Neural crest cell (in vitro differentiated cells): ENCODE results near the gene ELFN1. TPM values are rescaled to one million over a fixed set of nuclear protein-coding genes. Genes with fewer than 3 reads are reported as not detected.
"Not testable (repeated sequence)": the region's sequence is repeated elsewhere in the genome, so short reads cannot be mapped to it uniquely, and the experiment has no call there.

Source experiments
- DNase-seq: peaks from one replicate; pipeline ENCODE4 v3.0.0; 2021; ENCODE audit warnings: low read depth, mixed read lengths, low spot score
- H3K27ac Mint-ChIP-seq: one replicate; pipeline ENCODE4 v1.8.0; 2021; ENCODE audit warnings: mild to moderate bottlenecking, mixed read lengths; ENCODE audit not compliant: unreplicated experiment
- H3K27me3 Mint-ChIP-seq: 2 replicates; pipeline ENCODE4 v1.8.0; 2021; ENCODE audit warnings: low read depth, mild to moderate bottlenecking, mixed read lengths
- H3K36me3 Mint-ChIP-seq: 2 replicates; pipeline ENCODE4 v1.8.0; 2021; ENCODE audit warnings: low read depth, mild to moderate bottlenecking, mixed read lengths
- H3K4me1 Mint-ChIP-seq: 2 replicates; pipeline ENCODE4 v1.8.0; 2021; ENCODE audit warnings: mixed read lengths
- H3K4me3 Mint-ChIP-seq: one replicate; pipeline ENCODE4 v1.8.0; 2021; ENCODE audit warnings: mild to moderate bottlenecking, mixed read lengths
- H3K9me3 Mint-ChIP-seq: 2 replicates; pipeline ENCODE4 v1.8.0; 2021; ENCODE audit warnings: mixed read lengths
- CTCF ChIP-seq: fragments of 200-600 bp; sonication (generic); conservative IDR thresholded peaks from 2 replicates; pipeline ENCODE4 v1.5.0; 2021; ENCODE audit warnings: antibody characterized with exemption, mild to moderate bottlenecking
- total RNA-seq: library from RNA; stranded (reverse); gene quantifications from 2 replicates; pipeline ENCODE4 v1.2.1, GENCODE V29; 2021

The ELFN1 gene
- total RNA-seq, 1 donor from 2014 or later = 8.5 TPM

- peaks cover 2% of the 10 kb centered on the region for H3K36me3 Mint-ChIP-seq
- H3K9me3 Mint-ChIP-seq = no peaks in the 10 kb centered on the region
- no peak overlapping the region for H3K4me3 Mint-ChIP-seq
- TF ChIP-seq CTCF = no peak
- H3K4me1 Mint-ChIP-seq = peaks cover 26% of the 10 kb centered on the region
- DNase-seq = no peak
- no peaks in the 10 kb centered on the region for H3K27me3 Mint-ChIP-seq
- H3K27ac Mint-ChIP-seq = peak overlapping the region; percentile 55
Observed at GRCh38 chr7:1715331-1715625, 45.2 kb downstream of the ELFN1 start.

- Mint-ChIP-seq H3K4me1 (peaks cover 26% of the 10 kb centered on the region), H3K4me3 (no peak overlapping the region), H3K27me3 (no peaks in the 10 kb centered on the region), H3K36me3 (peaks cover under 1% of the 10 kb centered on the region), H3K27ac (peak overlapping the region; percentile 55), H3K9me3 (no peaks in the 10 kb centered on the region)
- no peak for TF ChIP-seq CTCF
- DNase-seq = no peak
Observed at GRCh38 chr7:1715671-1716074, 45.6 kb downstream of the ELFN1 start.

- Mint-ChIP-seq H3K36me3 (no peaks in the 10 kb centered on the region), H3K27me3 (no peaks in the 10 kb centered on the region), H3K4me3 (no peak overlapping the region), H3K4me1 (peaks cover 26% of the 10 kb centered on the region), H3K27ac (no peak overlapping the region), H3K9me3 (no peaks in the 10 kb centered on the region)
- no peak for DNase-seq
- no peak for TF ChIP-seq CTCF
Observed at GRCh38 chr7:1716263-1717094, 46.4 kb downstream of the ELFN1 start.

- Mint-ChIP-seq H3K4me3 (no peak overlapping the region), H3K36me3 (no peaks in the 10 kb centered on the region), H3K4me1 (peaks cover 26% of the 10 kb centered on the region), H3K9me3 (no peaks in the 10 kb centered on the region), H3K27ac (no peak overlapping the region), H3K27me3 (no peaks in the 10 kb centered on the region)
- no peak for DNase-seq
- TF ChIP-seq CTCF = no peak
Observed at GRCh38 chr7:1717095-1717483, 47.0 kb downstream of the ELFN1 start.

- Mint-ChIP-seq H3K36me3 (no peaks in the 10 kb centered on the region), H3K9me3 (no peaks in the 10 kb centered on the region), H3K4me1 (peaks cover 22% of the 10 kb centered on the region), H3K27ac (no peak overlapping the region), H3K4me3 (no peak overlapping the region), H3K27me3 (no peaks in the 10 kb centered on the region)
- TF ChIP-seq CTCF = no peak
- DNase-seq = no peak
Observed at GRCh38 chr7:1717903-1718676, 48.0 kb downstream of the ELFN1 start.

GRCh38 chr7:1718850-1719249 lies 48.8 kb downstream of the ELFN1 start:
- H3K4me1 Mint-ChIP-seq = peaks cover 14% of the 10 kb centered on the region
- not testable (repeated sequence) for H3K9me3 Mint-ChIP-seq, H3K27me3 Mint-ChIP-seq, DNase-seq, H3K36me3 Mint-ChIP-seq, H3K4me3 Mint-ChIP-seq, H3K27ac Mint-ChIP-seq

GRCh38 chr7:1719256-1719655 lies 49.2 kb downstream of the ELFN1 start:
- H3K36me3 Mint-ChIP-seq, H3K9me3 Mint-ChIP-seq, H3K4me3 Mint-ChIP-seq, H3K27me3 Mint-ChIP-seq, H3K27ac Mint-ChIP-seq, DNase-seq: not testable (repeated sequence)
- peaks cover 10% of the 10 kb centered on the region for H3K4me1 Mint-ChIP-seq
